ENCODE data around the gene UGT1A8. TPM values are rescaled to one million over a fixed set of nuclear protein-coding genes. Genes with fewer than 3 reads are reported as not detected.

Gene UGT1A8
- total and polyA plus RNA-seq, 8 donors: not detected

DNA sequence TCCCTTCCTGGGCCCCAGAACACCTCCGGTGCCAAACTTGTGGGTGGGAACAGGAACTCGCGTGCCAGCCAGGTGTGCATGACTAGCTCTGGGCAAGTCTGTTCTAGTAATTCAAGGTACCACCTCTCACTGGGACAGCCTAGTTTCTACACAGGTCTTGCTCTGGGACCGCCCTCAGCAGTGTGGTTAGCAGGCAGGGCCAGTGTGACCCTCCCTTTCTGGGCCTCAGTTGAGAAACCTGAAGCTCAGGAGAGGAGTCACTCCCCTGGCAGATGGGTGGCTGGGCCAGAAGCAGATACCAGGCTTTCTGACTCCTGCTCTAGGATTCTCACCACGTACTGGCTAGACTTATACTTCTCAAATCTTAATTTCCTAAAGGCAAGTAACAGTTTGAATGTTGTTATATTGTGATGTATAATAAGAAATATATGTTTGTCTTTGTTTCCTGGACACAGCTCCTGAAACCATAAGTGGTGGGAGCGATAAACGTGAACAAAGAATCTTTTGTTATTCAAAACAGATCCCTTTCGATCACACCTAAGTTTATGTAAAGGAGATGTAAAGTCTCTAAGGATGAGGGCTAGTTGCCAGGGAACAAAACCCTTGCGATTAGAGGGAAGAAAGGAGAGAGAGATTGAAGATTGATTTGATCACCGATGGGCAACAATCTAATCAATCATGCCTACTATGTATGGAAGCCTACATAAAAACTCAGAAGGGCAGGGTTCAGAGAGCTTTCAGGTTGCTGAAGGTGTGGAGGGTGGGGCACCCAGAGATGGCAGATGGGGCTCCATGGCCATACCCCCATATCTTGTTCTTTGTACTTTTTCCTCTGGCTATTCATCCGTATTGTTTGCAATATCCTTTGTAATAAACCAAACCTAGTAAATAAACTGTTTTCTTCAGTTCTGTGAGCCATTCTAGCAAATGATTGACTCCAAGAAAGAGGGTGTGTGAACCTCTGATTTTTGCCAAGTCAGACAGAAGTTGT lies 74.3 kb downstream of the UGT1A8 start:
- Histone ChIP-seq H3K9me3 (no peaks in the 10 kb centered on the region), H3K36me3 (no peaks in the 10 kb centered on the region), H3K4me1 (no peaks in the 10 kb centered on the region), H3K27me3 (no peaks in the 10 kb centered on the region), H3K4me3 (no peak overlapping the region), H3K27ac (no peak overlapping the region)
- TF ChIP-seq, protein P1, sequence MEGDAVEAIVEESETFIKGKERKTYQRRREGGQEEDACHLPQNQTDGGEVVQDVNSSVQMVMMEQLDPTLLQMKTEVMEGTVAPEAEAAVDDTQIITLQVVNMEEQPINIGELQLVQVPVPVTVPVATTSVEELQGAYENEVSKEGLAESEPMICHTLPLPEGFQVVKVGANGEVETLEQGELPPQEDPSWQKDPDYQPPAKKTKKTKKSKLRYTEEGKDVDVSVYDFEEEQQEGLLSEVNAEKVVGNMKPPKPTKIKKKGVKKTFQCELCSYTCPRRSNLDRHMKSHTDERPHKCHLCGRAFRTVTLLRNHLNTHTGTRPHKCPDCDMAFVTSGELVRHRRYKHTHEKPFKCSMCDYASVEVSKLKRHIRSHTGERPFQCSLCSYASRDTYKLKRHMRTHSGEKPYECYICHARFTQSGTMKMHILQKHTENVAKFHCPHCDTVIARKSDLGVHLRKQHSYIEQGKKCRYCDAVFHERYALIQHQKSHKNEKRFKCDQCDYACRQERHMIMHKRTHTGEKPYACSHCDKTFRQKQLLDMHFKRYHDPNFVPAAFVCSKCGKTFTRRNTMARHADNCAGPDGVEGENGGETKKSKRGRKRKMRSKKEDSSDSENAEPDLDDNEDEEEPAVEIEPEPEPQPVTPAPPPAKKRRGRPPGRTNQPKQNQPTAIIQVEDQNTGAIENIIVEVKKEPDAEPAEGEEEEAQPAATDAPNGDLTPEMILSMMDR (IDR thresholded peaks at IDR 0.05): no peak
- DNase-seq (no peak), ATAC-seq (no peak)
- intact Hi-C loops (cut with DNase I): no loop called here

DNA sequence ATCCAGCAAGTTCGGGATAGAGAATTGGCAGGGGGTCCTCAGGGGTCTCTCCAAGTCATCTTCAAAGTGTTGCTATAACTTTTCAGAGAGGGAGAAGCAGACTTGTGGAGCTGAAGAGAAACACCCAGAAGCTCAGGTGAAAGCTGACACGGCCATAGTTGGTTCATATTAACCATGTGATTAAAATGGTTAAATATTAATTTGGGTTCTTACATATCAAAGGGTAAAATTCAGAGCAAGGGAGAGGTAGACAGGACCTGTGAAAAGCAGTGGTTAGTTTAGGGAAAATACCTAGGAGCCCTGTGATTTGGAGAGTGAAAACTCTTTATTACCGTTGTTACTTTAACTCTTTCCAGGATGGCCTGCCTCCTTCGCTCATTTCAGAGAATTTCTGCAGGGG lies 75.2 kb downstream of the UGT1A8 start, which contains the start of gene UGT1A6:
TSS of gene UGT1A6 (plus strand) at position 243 of the 400 bp plus-strand sequence. CDS start at position 358, 115 bp downstream.
- no peaks in the 10 kb centered on the region for H3K27me3 ChIP-seq
- no peaks in the 10 kb centered on the region for H3K9me3 ChIP-seq
- DNase-seq: no peak
- no peak for ATAC-seq
- H3K4me3 ChIP-seq: no peak within 1 kb of the TSS
- intact Hi-C loops (cut with DNase I): no loop called here
- H3K27ac ChIP-seq: no peak within 1 kb of the TSS
- TF ChIP-seq, protein P1 (IDR thresholded peaks at IDR 0.05): no peak
- H3K4me1 ChIP-seq: no peaks in the 10 kb centered on the region
- no peaks in the 10 kb centered on the region for H3K36me3 ChIP-seq

DNA sequence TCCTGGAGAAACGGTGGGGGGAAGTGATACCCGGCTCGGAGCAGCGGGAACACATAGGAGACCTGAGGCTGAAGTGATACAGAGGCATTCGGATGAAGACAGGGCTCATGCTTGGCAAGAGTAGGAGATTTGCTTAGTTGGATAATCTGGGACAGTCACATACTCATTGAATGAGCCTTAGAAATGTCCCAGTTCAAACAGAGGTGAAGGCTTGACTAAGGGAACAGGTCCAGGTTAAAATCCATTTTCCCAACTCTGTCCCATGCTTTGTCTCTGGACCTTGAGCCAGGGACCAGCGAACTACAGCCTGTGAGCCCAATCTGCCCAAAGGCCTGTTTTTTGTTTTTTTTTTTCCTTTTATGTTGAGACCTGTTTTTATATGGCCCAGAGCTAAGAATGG lies 76.5 kb downstream of the UGT1A8 start:
- no peak for ATAC-seq
- Histone ChIP-seq H3K27me3 (no peaks in the 10 kb centered on the region), H3K4me1 (no peaks in the 10 kb centered on the region), H3K9me3 (no peaks in the 10 kb centered on the region), H3K36me3 (no peaks in the 10 kb centered on the region), H3K27ac (no peak overlapping the region), H3K4me3 (no peak overlapping the region)
- intact Hi-C loops (cut with DNase I): no loop called here
- DNase-seq: no peak
- TF ChIP-seq, protein P1 (IDR thresholded peaks at IDR 0.05): no peak

DNA sequence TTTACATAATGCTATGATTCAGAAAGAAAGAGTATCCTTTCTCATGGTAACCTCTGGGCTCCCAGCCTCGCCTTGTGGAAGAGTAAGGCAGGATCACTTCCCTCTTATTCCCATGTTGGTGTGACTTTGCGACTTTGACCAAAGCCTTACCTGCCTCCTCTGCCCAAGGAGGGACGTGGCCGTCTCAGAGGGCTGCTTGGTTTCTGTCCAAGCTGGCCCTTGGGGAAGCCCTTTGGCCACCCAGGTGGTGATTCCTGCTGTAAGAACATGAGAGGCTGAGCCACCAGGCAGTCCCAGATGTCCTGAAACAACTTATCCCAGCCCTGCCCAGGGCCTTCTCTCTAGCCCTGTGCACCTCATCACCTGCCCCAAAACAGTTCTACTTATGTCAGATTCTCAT lies 81.3 kb downstream of the UGT1A8 start:
- Histone ChIP-seq H3K4me1 (no peaks in the 10 kb centered on the region), H3K9me3 (no peaks in the 10 kb centered on the region), H3K4me3 (no peak overlapping the region), H3K27ac (no peak overlapping the region), H3K36me3 (no peaks in the 10 kb centered on the region), H3K27me3 (no peaks in the 10 kb centered on the region)
- intact Hi-C loops (cut with DNase I): no loop called here
- no peak for ATAC-seq
- no peak for DNase-seq
- TF ChIP-seq, protein P1 (IDR thresholded peaks at IDR 0.05): no peak

DNA sequence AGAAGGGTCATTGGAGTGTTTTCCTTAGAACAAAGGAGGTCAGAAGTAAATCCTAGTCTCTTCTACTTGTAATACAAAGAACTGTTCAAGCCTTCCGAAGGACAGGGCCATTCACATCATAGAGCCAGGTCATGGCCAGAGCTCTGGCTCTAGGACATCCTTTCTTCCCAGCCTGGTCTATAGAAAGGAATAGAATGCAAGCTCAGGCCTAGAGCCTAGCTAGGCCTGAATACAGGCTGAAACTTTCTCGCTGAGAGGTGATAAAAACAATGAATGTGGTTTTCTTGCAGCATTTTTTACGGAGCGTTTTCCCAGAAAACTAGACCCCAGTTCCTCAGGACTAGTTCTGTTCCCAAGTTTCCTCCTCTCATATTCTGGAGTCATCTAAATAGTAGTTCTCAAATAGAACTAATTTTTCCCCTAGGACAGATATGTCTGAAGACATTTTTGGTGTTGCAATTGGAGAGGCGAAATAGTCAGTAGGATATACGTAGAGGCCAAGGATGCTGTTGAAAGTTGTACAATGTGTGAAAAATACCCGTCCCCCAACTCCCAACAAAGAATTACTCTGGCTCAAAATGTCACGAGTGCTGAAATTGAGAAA lies 82.1 kb downstream of the UGT1A8 start:
- no peak for ATAC-seq
- no peak overlapping the region for H3K4me3 ChIP-seq
- H3K36me3 ChIP-seq: no peaks in the 10 kb centered on the region
- H3K4me1 ChIP-seq: no peaks in the 10 kb centered on the region
- TF ChIP-seq, protein P1 (IDR thresholded peaks at IDR 0.05): no peak
- H3K27ac ChIP-seq: no peak overlapping the region
- intact Hi-C loops (cut with DNase I): no loop called here
- H3K9me3 ChIP-seq: no peaks in the 10 kb centered on the region
- no peak for DNase-seq
- H3K27me3 ChIP-seq: no peaks in the 10 kb centered on the region

Data from left lung (tissue), 10 donors.